GM06990 (cell line): ENCODE results near the gene SH3PXD2A.

Experiments used
- DNase-seq: peaks from one replicate; pipeline ENCODE4 v3.0.0-alpha.2; 2011; ENCODE audit not compliant: insufficient read length; ENCODE audit errors: extremely low read depth
- H3K27me3 ChIP-seq: replicated peaks from 2 replicates; pipeline ENCODE4 v1.6.0; 2011; ENCODE audit warnings: low read length; ENCODE audit not compliant: control insufficient read depth, insufficient read depth
- H3K36me3 ChIP-seq: 2 replicates; pipeline ENCODE4 v1.5.1; 2011; ENCODE audit warnings: low read length; ENCODE audit not compliant: control insufficient read depth, insufficient read depth
- H3K4me3 ChIP-seq: replicated peaks from 2 replicates; pipeline ENCODE4 v1.5.1; 2011; ENCODE audit warnings: low read depth, mild to moderate bottlenecking, control low read depth, low read length
- CTCF ChIP-seq: IDR thresholded peaks from 2 replicates; pipeline ENCODE4 v1.5.1; 2011; ENCODE audit warnings: low read length, control low read depth, mild to moderate bottlenecking, inconsistent platforms; ENCODE audit not compliant: insufficient read depth, poor library complexity, severe bottlenecking

SH3PXD2A gene

GRCh38 chr10:103646304-103646703, 209.1 kb downstream of the SH3PXD2A start:
- no peak for TF ChIP-seq CTCF
- Histone ChIP-seq H3K27me3 (no peaks in the 10 kb centered on the region), H3K4me3 (no peak overlapping the region), H3K36me3 (peaks cover 7% of the 10 kb centered on the region)
- DNase-seq = no peak

GRCh38 chr10:103645141-103646054, 210.0 kb downstream of the SH3PXD2A start:
- TF ChIP-seq CTCF = no peak
- no peak for DNase-seq
- Histone ChIP-seq H3K36me3 (peaks cover 7% of the 10 kb centered on the region), H3K27me3 (no peaks in the 10 kb centered on the region), H3K4me3 (no peak overlapping the region)

- Histone ChIP-seq H3K27me3 (no peaks in the 10 kb centered on the region), H3K4me3 (no peak overlapping the region), H3K36me3 (peaks cover 7% of the 10 kb centered on the region)
- TF ChIP-seq CTCF = no peak
- DNase-seq = no peak
Observed at GRCh38 chr10:103643381-103643780, 212.0 kb downstream of the SH3PXD2A start.

GRCh38 chr10:103641326-103641725, 214.1 kb downstream of the SH3PXD2A start:
- TF ChIP-seq CTCF = no peak
- Histone ChIP-seq H3K36me3 (peaks cover 5% of the 10 kb centered on the region), H3K4me3 (no peak overlapping the region), H3K27me3 (no peaks in the 10 kb centered on the region)
- DNase-seq = no peak

GRCh38 chr10:103640436-103641181, 214.8 kb downstream of the SH3PXD2A start:
- H3K36me3 ChIP-seq = peaks cover 5% of the 10 kb centered on the region
- no peak for TF ChIP-seq CTCF
- no peak for DNase-seq

More at GRCh38 chr10:103640436-103641181, 214.8 kb downstream of the SH3PXD2A start:
- H3K27me3 ChIP-seq = no peaks in the 10 kb centered on the region
- no peak overlapping the region for H3K4me3 ChIP-seq
